ENCODE data around the gene DGUOK.

The DGUOK gene

GRCh38 chr2:73916666-73917065 is 10.0 kb upstream of the DGUOK start:
- no peak for TF ChIP-seq CTCF (IDR thresholded peaks at IDR 0.05; ENCODE audit: low read depth, low read length, missing control alignments)
- no peak overlapping the region for H3K4me3 ChIP-seq (replicated peaks; ENCODE audit: low read depth, low read length)
- no peak for DNase-seq (ENCODE audit: extremely low read depth, low read depth)

GRCh38 chr2:73917296-73917695 is 9.4 kb upstream of the DGUOK start:
- TF ChIP-seq CTCF (IDR thresholded peaks at IDR 0.05; ENCODE audit: low read depth, low read length, missing control alignments) = no peak
- DNase-seq (ENCODE audit: extremely low read depth, low read depth) = no peak

GRCh38 chr2:73917696-73918207 is 8.9 kb upstream of the DGUOK start:
- TF ChIP-seq CTCF (IDR thresholded peaks at IDR 0.05; ENCODE audit: low read depth, low read length, missing control alignments) = no peak
- DNase-seq (ENCODE audit: extremely low read depth, low read depth) = no peak
- no peak overlapping the region for H3K4me3 ChIP-seq (replicated peaks; ENCODE audit: low read depth, low read length)

More at GRCh38 chr2:73917296-73917695, 9.4 kb upstream of the DGUOK start:
- H3K4me3 ChIP-seq (replicated peaks; ENCODE audit: low read depth, low read length) = no peak overlapping the region

GRCh38 chr2:73918856-73919255 is 7.8 kb upstream of the DGUOK start:
- H3K4me3 ChIP-seq (replicated peaks; ENCODE audit: low read depth, low read length) = no peak overlapping the region
- no peak for DNase-seq (ENCODE audit: extremely low read depth, low read depth)
- TF ChIP-seq CTCF (IDR thresholded peaks at IDR 0.05; ENCODE audit: low read depth, low read length, missing control alignments) = no peak

GRCh38 chr2:73919596-73920228 is 7.0 kb upstream of the DGUOK start:
- no peak for DNase-seq (ENCODE audit: extremely low read depth, low read depth)
- TF ChIP-seq CTCF (IDR thresholded peaks at IDR 0.05; ENCODE audit: low read depth, low read length, missing control alignments) = no peak
- no peak overlapping the region for H3K4me3 ChIP-seq (replicated peaks; ENCODE audit: low read depth, low read length)

- no peak for DNase-seq (ENCODE audit: extremely low read depth, low read depth)
Measured at GRCh38 chr2:73920577-73921545, 5.8 kb upstream of the DGUOK start.

More at GRCh38 chr2:73920577-73921545, 5.8 kb upstream of the DGUOK start:
- no peak overlapping the region for H3K4me3 ChIP-seq (replicated peaks; ENCODE audit: low read depth, low read length)
- no peak for TF ChIP-seq CTCF (IDR thresholded peaks at IDR 0.05; ENCODE audit: low read depth, low read length, missing control alignments)

All from HFF-Myc (cell line).